Gastrocnemius medialis (tissue), 4 donors: ENCODE data around the gene BIRC7. TPM values are rescaled to one million over a fixed set of nuclear protein-coding genes. Genes with fewer than 3 reads are reported as not detected.

Experiments used
- ATAC-seq, 2 donors: fragments of 150-250 bp; one replicate each; pipeline ENCODE4 v1.9.1; 2016
- DNase-seq, 2 donors: peaks; one replicate each; pipeline ENCODE4 v3.0.0-alpha.2; 2019
- H3K27ac ChIP-seq, 4 donors: fragments of 200-600 bp; sonication (generic); 1 replicate in 1 of 4; 2 replicates in 3 of 4; pipeline ENCODE4 v1.5.1; 2016 to 2018; ENCODE audit warnings: mild to moderate bottlenecking in 2 of 4, moderate library complexity in 1 of 4
- H3K27me3 ChIP-seq, 3 donors: fragments of 200-600 bp; sonication (generic) in 2 of 3; 1 replicate in 1 of 3; 2 replicates in 2 of 3; pipeline versions ENCODE4 v1.5.1 to v1.6.0; 2016 to 2019; ENCODE audit warnings: mild to moderate bottlenecking in 1 of 3, moderate library complexity in 1 of 3
- H3K36me3 ChIP-seq, 2 donors: fragments of 200-600 bp; sonication (generic) in 1 of 2; one replicate each; pipeline ENCODE4 v1.5.1; 2017 to 2018
- H3K4me1 ChIP-seq, 2 donors: fragments of 200-600 bp; sonication (generic) in 1 of 2; one replicate each; pipeline ENCODE4 v1.5.1; 2016 to 2017; ENCODE audit warnings: mild to moderate bottlenecking in 2 of 2
- H3K4me3 ChIP-seq, 4 donors: fragments of 200-600 bp; sonication (generic) in 3 of 4; 1 replicate in 1 of 4; 2 replicates in 3 of 4; pipeline ENCODE4 v1.5.1; 2016 to 2019; ENCODE audit warnings: mild to moderate bottlenecking in 2 of 4
- H3K9me3 ChIP-seq, 3 donors: fragments of 200-600 bp; sonication (generic) in 2 of 3; 1 replicate in 1 of 3; 2 replicates in 2 of 3; pipeline ENCODE4 v1.5.1; 2016 to 2019
- POLR2A ChIP-seq, 2 donors: fragments of 450-650 bp; IDR thresholded peaks; one replicate each; pipeline ENCODE4 v1.6.1; 2017; ENCODE audit warnings: antibody characterized with exemption in 2 of 2, mild to moderate bottlenecking in 2 of 2, moderate library complexity in 2 of 2
- in situ Hi-C, 4 donors: fragments of 200-750 bp; cut with MboI; loops; one replicate each; pipeline versions ENCODE4 v1.15.0 to v1.8.0; 2017; ENCODE audit warnings: low sequenced_read_pairs in 4 of 4
- intact Hi-C: fragments of 100-400 bp; cut with DNase I; formaldehyde crosslinking; loops from one replicate; pipeline ENCODE4 v1.15.1; 2023; ENCODE audit warnings: low total_unique reads
- total RNA-seq, 4 donors: library from RNA; depleted of rRNA; stranded (reverse); fragments of >200 nt; gene quantifications; one replicate each; pipeline versions ENCODE4 v1.1.0 to v1.2.3, GENCODE V29; 2016
- TF ChIP-seq, protein P1 (sequence below), 5 experiments: fragments of 450-650 bp in 3 of 5; fragments of 200-600 bp in 2 of 5; sonication (generic) in 2 of 5; IDR thresholded peaks in 4 of 5; conservative IDR thresholded peaks in 1 of 5; 1 replicate in 4 of 5; 2 replicates in 1 of 5; pipeline ENCODE4 v1.5.1; 2016 to 2019; ENCODE audit warnings: antibody characterized with exemption in 5 of 5, mild to moderate bottlenecking in 3 of 5, moderate library complexity in 3 of 5

BIRC7 gene
- total RNA-seq, 4 donors from 2014 or later: not detected

DNA sequence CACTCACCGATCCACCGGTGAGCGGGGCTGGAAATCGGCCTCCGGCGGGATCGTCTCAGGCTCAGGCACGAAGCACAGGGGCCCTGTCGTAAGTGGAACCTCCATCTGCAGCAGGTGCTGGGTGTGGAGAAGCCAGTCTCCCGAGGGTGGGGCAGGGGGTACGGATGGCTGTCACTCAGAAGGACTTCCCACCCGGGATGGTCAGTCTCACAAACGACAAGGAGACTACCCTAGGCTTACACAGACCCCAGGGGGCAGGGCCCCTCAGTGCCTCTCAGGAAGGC is 47.6 kb upstream of the BIRC7 start:
- intact Hi-C loops (no loop called here), in situ Hi-C loops (no loop called here)
- no peak for DNase-seq
- Histone ChIP-seq H3K4me3 (no peak overlapping the region), H3K27ac (no peak overlapping the region), H3K27me3 (peaks cover 0 to 3% (median under 1%) of the 10 kb centered on the region in 3 donors), H3K9me3 (no peaks in the 10 kb centered on the region), H3K4me1 (no peaks in the 10 kb centered on the region), H3K36me3 (no peaks in the 10 kb centered on the region)
- TF ChIP-seq POLR2A (IDR thresholded peaks at IDR 0.05): no peak
- TF ChIP-seq, protein P1, sequence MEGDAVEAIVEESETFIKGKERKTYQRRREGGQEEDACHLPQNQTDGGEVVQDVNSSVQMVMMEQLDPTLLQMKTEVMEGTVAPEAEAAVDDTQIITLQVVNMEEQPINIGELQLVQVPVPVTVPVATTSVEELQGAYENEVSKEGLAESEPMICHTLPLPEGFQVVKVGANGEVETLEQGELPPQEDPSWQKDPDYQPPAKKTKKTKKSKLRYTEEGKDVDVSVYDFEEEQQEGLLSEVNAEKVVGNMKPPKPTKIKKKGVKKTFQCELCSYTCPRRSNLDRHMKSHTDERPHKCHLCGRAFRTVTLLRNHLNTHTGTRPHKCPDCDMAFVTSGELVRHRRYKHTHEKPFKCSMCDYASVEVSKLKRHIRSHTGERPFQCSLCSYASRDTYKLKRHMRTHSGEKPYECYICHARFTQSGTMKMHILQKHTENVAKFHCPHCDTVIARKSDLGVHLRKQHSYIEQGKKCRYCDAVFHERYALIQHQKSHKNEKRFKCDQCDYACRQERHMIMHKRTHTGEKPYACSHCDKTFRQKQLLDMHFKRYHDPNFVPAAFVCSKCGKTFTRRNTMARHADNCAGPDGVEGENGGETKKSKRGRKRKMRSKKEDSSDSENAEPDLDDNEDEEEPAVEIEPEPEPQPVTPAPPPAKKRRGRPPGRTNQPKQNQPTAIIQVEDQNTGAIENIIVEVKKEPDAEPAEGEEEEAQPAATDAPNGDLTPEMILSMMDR (IDR thresholded peaks at IDR 0.05 in 4 of 5, conservative IDR thresholded peaks at IDR 0.05 in 1 of 5): no peak
- no peak for ATAC-seq

DNA sequence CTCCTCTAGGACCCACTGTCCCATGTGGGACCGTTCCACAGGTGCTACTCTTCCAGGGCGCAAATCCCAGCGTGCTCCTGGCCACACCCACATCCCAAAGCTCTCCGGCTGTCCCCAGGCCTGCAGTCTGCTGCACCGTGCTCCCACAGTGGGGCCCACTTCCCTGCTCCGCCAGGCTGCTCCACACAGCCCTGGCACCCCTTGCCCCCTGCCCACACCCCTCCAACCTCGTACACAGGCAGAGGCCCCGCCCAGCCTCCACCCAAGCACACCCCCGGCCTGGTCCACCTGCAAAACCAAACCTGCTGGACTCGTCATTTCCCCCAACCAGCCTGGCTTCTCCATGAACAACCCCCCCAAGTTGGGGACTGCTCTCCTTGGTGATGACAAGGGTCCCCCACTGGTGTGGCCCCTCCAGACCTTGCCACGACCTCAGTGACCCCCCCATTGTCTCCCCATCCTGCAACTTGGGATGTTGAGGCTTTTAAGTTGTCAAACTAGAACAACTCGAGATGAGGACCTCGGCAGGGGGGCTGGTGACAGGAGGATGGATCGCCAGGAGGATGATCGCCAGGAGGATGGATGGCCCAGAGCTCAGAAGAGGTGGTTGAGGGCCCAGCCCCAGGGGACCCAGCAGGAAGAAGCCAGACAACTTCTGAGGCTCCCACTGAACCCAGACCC is 46.9 kb upstream of the BIRC7 start:
- in situ Hi-C loops: no loop called here
- DNase-seq: no peak
- Histone ChIP-seq H3K27me3 (no peaks in the 10 kb centered on the region), H3K4me3 (no peak overlapping the region), H3K36me3 (no peaks in the 10 kb centered on the region), H3K9me3 (no peaks in the 10 kb centered on the region), H3K27ac (no peak overlapping the region), H3K4me1 (no peaks in the 10 kb centered on the region)
- no peak for ATAC-seq
- TF ChIP-seq, protein P1 (IDR thresholded peaks at IDR 0.05 in 4 of 5, conservative IDR thresholded peaks at IDR 0.05 in 1 of 5): no peak
- no peak for TF ChIP-seq POLR2A (IDR thresholded peaks at IDR 0.05)
- intact Hi-C loops: no loop called here

DNA sequence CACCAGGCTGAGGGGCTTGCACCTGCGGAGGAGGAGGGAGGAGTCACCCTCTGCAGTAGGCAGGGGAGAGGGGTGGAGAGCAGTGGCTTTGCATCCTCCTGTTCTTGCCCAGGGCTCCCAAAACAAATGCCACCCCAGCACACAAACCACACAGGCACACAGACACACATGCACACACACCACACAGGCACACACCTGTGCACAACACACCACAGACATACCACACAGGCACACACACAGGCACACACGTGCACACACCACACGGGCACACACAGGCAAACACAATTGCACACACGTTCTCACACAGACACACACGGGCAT is 46.4 kb upstream of the BIRC7 start:
- no peaks in the 10 kb centered on the region for H3K27me3 ChIP-seq
- no peak overlapping the region for H3K27ac ChIP-seq
- ATAC-seq: no peak
- no peak overlapping the region for H3K4me3 ChIP-seq
- DNase-seq: no peak
- TF ChIP-seq POLR2A (IDR thresholded peaks at IDR 0.05): no peak
- TF ChIP-seq, protein P1 (IDR thresholded peaks at IDR 0.05 in 4 of 5, conservative IDR thresholded peaks at IDR 0.05 in 1 of 5): no peak
- intact Hi-C loops: no loop called here
- no peaks in the 10 kb centered on the region for H3K36me3 ChIP-seq
- no peaks in the 10 kb centered on the region for H3K4me1 ChIP-seq
- in situ Hi-C loops: no loop called here
- H3K9me3 ChIP-seq: no peaks in the 10 kb centered on the region

DNA sequence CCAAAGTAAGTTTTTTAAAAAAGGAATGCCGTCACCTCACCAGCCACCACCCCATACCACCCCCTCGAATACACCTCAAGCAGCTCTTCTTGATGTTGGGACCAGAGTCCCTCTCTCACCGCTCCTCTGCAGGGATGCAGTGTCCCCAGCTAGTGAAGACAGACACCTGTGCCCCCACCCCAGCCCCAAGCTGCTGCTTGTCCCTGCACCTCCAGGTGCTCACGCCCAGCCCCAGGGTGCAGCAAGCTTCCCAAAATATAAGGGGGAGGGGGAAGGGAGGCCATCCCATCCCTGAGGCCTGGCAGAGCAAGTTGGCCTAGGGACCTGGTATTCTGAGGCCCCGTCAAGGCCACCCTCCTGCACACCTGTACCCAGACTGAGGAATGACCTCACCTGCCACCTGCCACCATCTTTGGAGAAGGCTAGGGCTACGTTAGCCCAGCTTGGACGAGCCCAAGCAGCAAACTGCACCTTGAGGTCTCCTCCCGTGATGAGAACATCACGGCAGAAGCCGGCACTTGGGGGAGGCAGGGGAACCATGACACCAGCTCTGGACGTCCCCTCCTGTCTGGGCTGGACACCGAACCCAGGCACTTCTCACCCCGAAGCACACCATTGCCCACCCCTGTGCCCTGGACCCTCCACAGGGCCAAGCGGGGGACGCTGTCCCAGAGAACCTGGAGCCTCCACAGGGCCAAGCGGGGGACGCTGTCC is 45.7 kb upstream of the BIRC7 start:
- TF ChIP-seq, protein P1 (IDR thresholded peaks at IDR 0.05 in 4 of 5, conservative IDR thresholded peaks at IDR 0.05 in 1 of 5): no peak
- TF ChIP-seq POLR2A (IDR thresholded peaks at IDR 0.05): no peak
- peaks cover 0 to 6% of the 10 kb centered on the region in 2 donors for H3K36me3 ChIP-seq
- intact Hi-C loops: no loop called here
- DNase-seq (no peak), ATAC-seq (no peak)
- no peaks in the 10 kb centered on the region for H3K9me3 ChIP-seq
- H3K4me3 ChIP-seq: no peak overlapping the region
- no peak overlapping the region for H3K27ac ChIP-seq
- in situ Hi-C loops: no loop called here
- H3K4me1 ChIP-seq: no peaks in the 10 kb centered on the region
- no peaks in the 10 kb centered on the region for H3K27me3 ChIP-seq
